ENCODE measurements around the gene USP54. TPM values are rescaled to one million over a fixed set of nuclear protein-coding genes. Genes with fewer than 3 reads are reported as not detected.
A peak's percentile ranks its signal among the peaks of the same experiment; 100 is the strongest.

Gene USP54
- total and polyA plus RNA-seq, 2 donors from 2014 or later = 5.8 to 46.9 TPM

- no peak overlapping the region for H3K27ac ChIP-seq (ENCODE audit: low read depth in 2 of 2, low read length in 2 of 2)
- H3K4me3 ChIP-seq (ENCODE audit: low read length in 3 of 3) = no peak overlapping the region
Observed at GRCh38 chr10:73593812-73594211, 2.7 kb upstream of the USP54 start.

GRCh38 chr10:73593110-73593509 is 2.0 kb upstream of the USP54 start:
- Histone ChIP-seq H3K27me3 (ENCODE audit: control insufficient read depth, insufficient read depth, low read length) (no peaks in the 10 kb centered on the region), H3K36me3 (ENCODE audit: control insufficient read depth in 2 of 3, insufficient read depth in 3 of 3, low read length in 3 of 3) (no peaks in the 10 kb centered on the region), H3K9me3 (ENCODE audit: control insufficient read depth in 2 of 3, insufficient read depth in 1 of 3, low read length in 3 of 3) (no peaks in the 10 kb centered on the region), H3K4me1 (ENCODE audit: control insufficient read depth in 2 of 3, insufficient read depth in 2 of 3, low read depth in 1 of 3, low read length in 3 of 3) (peaks cover 2 to 16% (median 13%) of the 10 kb centered on the region in 3 donors), H3K9ac (ENCODE audit: low read length in 3 of 3) (no peak overlapping the region), H3K27ac (ENCODE audit: low read depth in 2 of 2, low read length in 2 of 2) (no peak overlapping the region), H3K4me3 (ENCODE audit: low read length in 3 of 3) (no peak overlapping the region)
- TF ChIP-seq, protein P1, sequence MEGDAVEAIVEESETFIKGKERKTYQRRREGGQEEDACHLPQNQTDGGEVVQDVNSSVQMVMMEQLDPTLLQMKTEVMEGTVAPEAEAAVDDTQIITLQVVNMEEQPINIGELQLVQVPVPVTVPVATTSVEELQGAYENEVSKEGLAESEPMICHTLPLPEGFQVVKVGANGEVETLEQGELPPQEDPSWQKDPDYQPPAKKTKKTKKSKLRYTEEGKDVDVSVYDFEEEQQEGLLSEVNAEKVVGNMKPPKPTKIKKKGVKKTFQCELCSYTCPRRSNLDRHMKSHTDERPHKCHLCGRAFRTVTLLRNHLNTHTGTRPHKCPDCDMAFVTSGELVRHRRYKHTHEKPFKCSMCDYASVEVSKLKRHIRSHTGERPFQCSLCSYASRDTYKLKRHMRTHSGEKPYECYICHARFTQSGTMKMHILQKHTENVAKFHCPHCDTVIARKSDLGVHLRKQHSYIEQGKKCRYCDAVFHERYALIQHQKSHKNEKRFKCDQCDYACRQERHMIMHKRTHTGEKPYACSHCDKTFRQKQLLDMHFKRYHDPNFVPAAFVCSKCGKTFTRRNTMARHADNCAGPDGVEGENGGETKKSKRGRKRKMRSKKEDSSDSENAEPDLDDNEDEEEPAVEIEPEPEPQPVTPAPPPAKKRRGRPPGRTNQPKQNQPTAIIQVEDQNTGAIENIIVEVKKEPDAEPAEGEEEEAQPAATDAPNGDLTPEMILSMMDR (IDR thresholded peaks at IDR 0.05; ENCODE audit: borderline replicate concordance, extremely low read depth, insufficient read depth) = no peak
- FAIRE-seq = no peak
- no peak for DNase-seq
- intact Hi-C loops (cut with DNase I) = no loop called here

More at GRCh38 chr10:73593812-73594211, 2.7 kb upstream of the USP54 start:
- DNase-seq = no peak
- H3K36me3 ChIP-seq (ENCODE audit: control insufficient read depth in 2 of 3, insufficient read depth in 3 of 3, low read length in 3 of 3) = no peaks in the 10 kb centered on the region
- FAIRE-seq = no peak
- intact Hi-C loops (cut with DNase I) = no loop called here
- no peaks in the 10 kb centered on the region for H3K27me3 ChIP-seq (ENCODE audit: control insufficient read depth, insufficient read depth, low read length)
- H3K9ac ChIP-seq (ENCODE audit: low read length in 3 of 3) = no peak overlapping the region
- H3K4me1 ChIP-seq (ENCODE audit: control insufficient read depth in 2 of 3, insufficient read depth in 2 of 3, low read depth in 1 of 3, low read length in 3 of 3) = peaks cover 2 to 16% (median 13%) of the 10 kb centered on the region in 3 donors
- TF ChIP-seq, protein P1 (IDR thresholded peaks at IDR 0.05; ENCODE audit: borderline replicate concordance, extremely low read depth, insufficient read depth) = no peak
- no peaks in the 10 kb centered on the region for H3K9me3 ChIP-seq (ENCODE audit: control insufficient read depth in 2 of 3, insufficient read depth in 1 of 3, low read length in 3 of 3)

- Histone ChIP-seq H3K4me1 (ENCODE audit: control insufficient read depth in 2 of 3, insufficient read depth in 2 of 3, low read depth in 1 of 3, low read length in 3 of 3) (peaks cover 2 to 16% (median 13%) of the 10 kb centered on the region in 3 donors), H3K4me3 (ENCODE audit: low read length in 3 of 3) (peak overlapping the region in 1 of 3 donors; percentile 53), H3K9me3 (ENCODE audit: control insufficient read depth in 2 of 3, insufficient read depth in 1 of 3, low read length in 3 of 3) (no peaks in the 10 kb centered on the region), H3K36me3 (ENCODE audit: control insufficient read depth in 2 of 3, insufficient read depth in 3 of 3, low read length in 3 of 3) (no peaks in the 10 kb centered on the region), H3K9ac (ENCODE audit: low read length in 3 of 3) (peak overlapping the region in 1 of 3 donors; percentile 68), H3K27me3 (ENCODE audit: control insufficient read depth, insufficient read depth, low read length) (no peaks in the 10 kb centered on the region), H3K27ac (ENCODE audit: low read depth in 2 of 2, low read length in 2 of 2) (peak overlapping the region; percentile 52 to 74)
- TF ChIP-seq, protein P1 (IDR thresholded peaks at IDR 0.05; ENCODE audit: borderline replicate concordance, extremely low read depth, insufficient read depth) = no peak
- intact Hi-C loops (cut with DNase I) = no loop called here
- DNase-seq = peak; percentile 73 to 95 (median 84)
- peak; percentile 52 for FAIRE-seq
Observed at GRCh38 chr10:73591935-73592699, 975 bp upstream of the USP54 start.

Data from kidney (tissue), 14 donors.